Astrocyte (in vitro differentiated cells and primary cell): ENCODE data around the gene RFTN2.

Experiments
- CTCF ChIP-seq: IDR thresholded peaks from 2 replicates; pipeline ENCODE4 v1.5.1; 2011; ENCODE audit warnings: low read depth, mild to moderate bottlenecking, inconsistent platforms, low read length, moderate library complexity; ENCODE audit not compliant: insufficient read depth
- EZH2 ChIP-seq: IDR thresholded peaks from 2 replicates; pipeline ENCODE4 v1.6.1; 2012; ENCODE audit warnings: mild to moderate bottlenecking, low read length, inconsistent platforms; ENCODE audit not compliant: insufficient read depth

- no peak for TF ChIP-seq CTCF
- no peak for TF ChIP-seq EZH2
Measured at GRCh38 chr2:197674060-197674459, 1.3 kb downstream of the RFTN2 start.
